Measurements from ENCODE around the gene SCNN1A. TPM values are rescaled to one million over a fixed set of nuclear protein-coding genes. Genes with fewer than 3 reads are reported as not detected.

Gene SCNN1A
- total RNA-seq, 1 experiment from 2014 or later, result 111 TPM

DNA sequence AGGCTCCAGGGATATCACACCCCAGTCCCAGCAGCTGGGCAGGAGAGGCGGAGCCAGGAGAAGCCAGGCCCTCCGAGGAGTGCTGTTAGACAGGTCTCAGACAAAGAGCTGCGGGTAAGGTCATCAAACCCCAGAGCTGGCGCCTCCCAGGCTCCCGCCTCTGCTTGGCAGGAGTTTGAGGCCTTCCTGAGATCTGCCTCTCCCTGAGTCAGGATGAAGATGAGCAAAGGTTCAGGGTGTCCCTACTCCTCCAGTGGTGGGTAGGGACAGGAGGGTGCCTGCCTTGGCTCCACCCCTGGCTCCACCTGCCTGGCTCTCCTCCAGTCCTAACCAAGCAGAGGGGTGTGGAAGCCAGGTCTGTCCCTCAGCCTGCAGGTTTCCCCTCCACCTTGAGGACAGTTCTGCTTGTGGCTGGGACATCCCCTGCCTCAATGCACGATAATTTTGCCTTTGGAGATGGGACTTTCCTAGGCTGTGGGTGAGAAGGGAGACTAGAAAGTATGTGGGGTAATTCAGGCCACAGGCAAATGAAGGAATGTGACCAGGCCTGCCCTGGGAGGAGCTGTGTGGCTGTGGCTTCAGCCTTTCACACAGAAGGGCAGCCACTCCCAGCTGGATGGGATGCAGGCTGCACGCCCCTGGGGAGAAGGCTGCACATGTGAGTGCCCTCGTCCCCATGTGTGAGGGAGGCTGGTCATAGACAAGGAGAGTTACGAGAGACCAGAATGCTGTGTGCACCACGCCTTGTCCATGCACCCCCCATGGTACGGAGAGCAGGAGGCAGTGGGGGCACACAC, 62.6 kb downstream of the SCNN1A start:
- H2BK5ac ChIP-seq (ENCODE audit: insufficient read length, low read length), result no peak overlapping the region
- Mint-ChIP-seq H3K27ac (peak overlapping the region in 2 of 3 experiments; percentile 80 to 90; a peak in 4 of 7 replicates), H3K27me3 (ENCODE audit: low read depth) (peaks cover 20% of the 10 kb centered on the region), H3K4me1 (peaks cover 30 to 39% of the 10 kb centered on the region in 2 experiments), H3K4me3 (0 out of 5 replicates have a peak overlapping the region, but pooled peaks of 1 of the 2 experiments have one; percentile 53), H3K36me3 (ENCODE audit: insufficient read depth in 1 of 3, low read depth in 3 of 3) (peaks cover 15 to 31% (median 25%) of the 10 kb centered on the region in 3 experiments), H3K9me3 (no peaks in the 10 kb centered on the region)
- no peak overlapping the region for H2BK120ac ChIP-seq (ENCODE audit: low read depth, low read length, poor library complexity, severe bottlenecking)
- peak overlapping the region; percentile 16; the same call in 1 of the 2 replicates for H3K14ac ChIP-seq (ENCODE audit: insufficient read depth, low read length)
- no peak overlapping the region for H3K18ac ChIP-seq (ENCODE audit: insufficient read length, low read depth, low read length)
- H2BK15ac ChIP-seq (ENCODE audit: low read depth, low read length), result no peak overlapping the region
- no peaks in the 10 kb centered on the region for H4K20me1 ChIP-seq (ENCODE audit: control insufficient read depth, insufficient read depth, insufficient read length)
- no peak overlapping the region for H3T11ph ChIP-seq (ENCODE audit: low read length)
- H3K4me2 ChIP-seq (ENCODE audit: insufficient read depth, insufficient read length, low read length), result no peak overlapping the region
- H3K27me3 ChIP-seq (ENCODE audit: insufficient read depth, low read length), result no peaks in the 10 kb centered on the region
- H4K91ac ChIP-seq (ENCODE audit: insufficient read length, low read depth, low read length), result no peak overlapping the region
- no peak overlapping the region for H2BK12ac ChIP-seq (ENCODE audit: insufficient read length, low read depth, low read length)
- TF ChIP-seq, protein P1, sequence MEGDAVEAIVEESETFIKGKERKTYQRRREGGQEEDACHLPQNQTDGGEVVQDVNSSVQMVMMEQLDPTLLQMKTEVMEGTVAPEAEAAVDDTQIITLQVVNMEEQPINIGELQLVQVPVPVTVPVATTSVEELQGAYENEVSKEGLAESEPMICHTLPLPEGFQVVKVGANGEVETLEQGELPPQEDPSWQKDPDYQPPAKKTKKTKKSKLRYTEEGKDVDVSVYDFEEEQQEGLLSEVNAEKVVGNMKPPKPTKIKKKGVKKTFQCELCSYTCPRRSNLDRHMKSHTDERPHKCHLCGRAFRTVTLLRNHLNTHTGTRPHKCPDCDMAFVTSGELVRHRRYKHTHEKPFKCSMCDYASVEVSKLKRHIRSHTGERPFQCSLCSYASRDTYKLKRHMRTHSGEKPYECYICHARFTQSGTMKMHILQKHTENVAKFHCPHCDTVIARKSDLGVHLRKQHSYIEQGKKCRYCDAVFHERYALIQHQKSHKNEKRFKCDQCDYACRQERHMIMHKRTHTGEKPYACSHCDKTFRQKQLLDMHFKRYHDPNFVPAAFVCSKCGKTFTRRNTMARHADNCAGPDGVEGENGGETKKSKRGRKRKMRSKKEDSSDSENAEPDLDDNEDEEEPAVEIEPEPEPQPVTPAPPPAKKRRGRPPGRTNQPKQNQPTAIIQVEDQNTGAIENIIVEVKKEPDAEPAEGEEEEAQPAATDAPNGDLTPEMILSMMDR (conservative IDR thresholded peaks at IDR 0.05), result no peak
- H4K8ac ChIP-seq (replicated peaks; ENCODE audit: insufficient read length, low read depth, low read length), result no peak overlapping the region
- H3K23ac ChIP-seq (ENCODE audit: insufficient read length, low read depth, low read length), result no peak overlapping the region
- H3K56ac ChIP-seq (ENCODE audit: insufficient read length, low read depth, low read length), result no peak overlapping the region
- no peak overlapping the region for H3K9ac ChIP-seq (ENCODE audit: extremely low read depth, insufficient read length, low read length)
- peaks cover 3% of the 10 kb centered on the region; the same call in 1 of the 2 replicates for H3K4me1 ChIP-seq (ENCODE audit: insufficient read depth, low read length)
- no peaks in the 10 kb centered on the region for H3K79me2 ChIP-seq (ENCODE audit: insufficient read depth, low read length)
- H2BK20ac ChIP-seq (ENCODE audit: low read depth, low read length, poor library complexity, severe bottlenecking), result no peak overlapping the region
- no peak overlapping the region for H2AK5ac ChIP-seq (ENCODE audit: insufficient read length, low read length)
- H4K5ac ChIP-seq (ENCODE audit: insufficient read length, low read depth, low read length), result no peak overlapping the region
- H3K79me1 ChIP-seq (ENCODE audit: insufficient read depth, low read depth, low read length, poor library complexity, severe bottlenecking), result no peaks in the 10 kb centered on the region
- H3K27ac ChIP-seq (ENCODE audit: insufficient read length, low read depth, low read length), result no peak overlapping the region
- H3K4ac ChIP-seq (ENCODE audit: low read depth, low read length), result no peak overlapping the region
- H3K23me2 ChIP-seq (ENCODE audit: insufficient read length, low read depth, low read length, poor library complexity, severe bottlenecking), result peaks cover 5% of the 10 kb centered on the region
- H3K9me3 ChIP-seq (ENCODE audit: control insufficient read depth, low read depth, low read length), result no peaks in the 10 kb centered on the region
- no peak overlapping the region for H2AFZ ChIP-seq (ENCODE audit: low read length)
- DNase-seq, result peak; percentile 93
- no CpG with 5 or more reads among the region's 11 CpGs for WGBS (ENCODE audit: extremely low coverage, insufficient read length, low lambda C conversion rate)

Data from H9 (cell line).